ENCODE results near the gene ACER1. TPM values are rescaled to one million over a fixed set of nuclear protein-coding genes. Genes with fewer than 3 reads are reported as not detected.

The ACER1 gene
- total RNA-seq, 1 donor from 2014 or later, result not detected

GRCh38 chr19:6334490-6335285 lies 1.3 kb upstream of the ACER1 start:
- DNase-seq (no peak), ATAC-seq (no peak)
- H3K27ac ChIP-seq, result no peak overlapping the region
- H3K4me1 ChIP-seq, result no peaks in the 10 kb centered on the region
- no peaks in the 10 kb centered on the region for H3K9me3 ChIP-seq
- intact Hi-C loops (cut with DNase I), result no loop called here
- no peak overlapping the region for H3K4me3 ChIP-seq
- no peak for TF ChIP-seq CTCF (IDR thresholded peaks at IDR 0.05)
- no peaks in the 10 kb centered on the region for H3K27me3 ChIP-seq
- no peaks in the 10 kb centered on the region for H3K36me3 ChIP-seq

GRCh38 chr19:6326815-6327214 lies 6.6 kb downstream of the ACER1 start:
- no peaks in the 10 kb centered on the region for H3K4me1 ChIP-seq
- H3K9me3 ChIP-seq, result no peaks in the 10 kb centered on the region
- DNase-seq, result no peak
- no peak for ATAC-seq
- no peak for TF ChIP-seq CTCF (IDR thresholded peaks at IDR 0.05)
- peaks cover 3% of the 10 kb centered on the region for H3K27me3 ChIP-seq
- H3K27ac ChIP-seq, result no peak overlapping the region
- H3K36me3 ChIP-seq, result no peaks in the 10 kb centered on the region
- intact Hi-C loops (cut with DNase I), result no loop called here
- no peak overlapping the region for H3K4me3 ChIP-seq

GRCh38 chr19:6325614-6326013 lies 7.8 kb downstream of the ACER1 start:
- H3K4me3 ChIP-seq, result no peak overlapping the region
- peaks cover 3% of the 10 kb centered on the region for H3K27me3 ChIP-seq
- intact Hi-C loops (cut with DNase I), result no loop called here
- no peak for DNase-seq
- no peaks in the 10 kb centered on the region for H3K4me1 ChIP-seq
- H3K36me3 ChIP-seq, result no peaks in the 10 kb centered on the region
- no peak for TF ChIP-seq CTCF (IDR thresholded peaks at IDR 0.05)
- no peaks in the 10 kb centered on the region for H3K9me3 ChIP-seq
- no peak overlapping the region for H3K27ac ChIP-seq
- ATAC-seq, result no peak

GRCh38 chr19:6324757-6325156 lies 8.7 kb downstream of the ACER1 start:
- H3K9me3 ChIP-seq, result no peaks in the 10 kb centered on the region
- TF ChIP-seq CTCF (IDR thresholded peaks at IDR 0.05), result no peak
- DNase-seq, result no peak
- no peaks in the 10 kb centered on the region for H3K4me1 ChIP-seq
- H3K27me3 ChIP-seq, result peaks cover 10% of the 10 kb centered on the region
- intact Hi-C loops (cut with DNase I), result no loop called here
- H3K36me3 ChIP-seq, result no peaks in the 10 kb centered on the region
- no peak overlapping the region for H3K27ac ChIP-seq
- ATAC-seq, result no peak
- H3K4me3 ChIP-seq, result no peak overlapping the region

DNA sequence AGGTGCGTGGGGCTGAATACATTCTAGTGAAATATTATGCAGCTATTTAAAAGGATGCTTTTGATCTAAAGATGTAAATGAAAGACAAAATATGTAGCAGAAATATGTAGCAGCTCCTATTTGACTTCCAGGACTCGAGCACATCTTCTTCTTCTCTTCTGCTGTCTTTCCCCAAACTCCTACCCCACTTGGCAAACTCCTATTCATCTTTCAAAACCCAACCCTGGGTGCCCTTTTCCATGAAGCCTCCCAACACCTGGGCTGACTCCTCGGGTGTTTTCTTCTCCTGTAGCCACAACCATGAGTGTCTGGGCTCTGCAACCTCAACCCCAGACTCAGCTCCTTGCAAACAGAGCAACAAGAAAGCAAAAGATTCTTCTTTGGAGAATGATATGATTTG lies 11.1 kb downstream of the ACER1 start:
- DNase-seq, result no peak
- Histone ChIP-seq H3K27me3 (peaks cover 10% of the 10 kb centered on the region), H3K4me3 (no peak overlapping the region), H3K4me1 (no peaks in the 10 kb centered on the region), H3K36me3 (no peaks in the 10 kb centered on the region), H3K9me3 (no peaks in the 10 kb centered on the region), H3K27ac (no peak overlapping the region)
- TF ChIP-seq CTCF (IDR thresholded peaks at IDR 0.05), result no peak
- intact Hi-C loops (cut with DNase I), result no loop called here
- ATAC-seq, result no peak

Measured in upper lobe of right lung (tissue), 1 donor.